IPS DF 4.7 (cell line): ENCODE results near the gene RNF113A.
A peak's percentile ranks its signal among the peaks of the same experiment; 100 is the strongest.
"Not testable (repeated sequence)": the region's sequence is repeated elsewhere in the genome, so short reads cannot be mapped to it uniquely, and the experiment has no call there.

Experiments used
- DNase-seq: peaks from one replicate; pipeline ENCODE4 v3.0.0-alpha.2; 2013; ENCODE audit warnings: low spot score; ENCODE audit errors: extremely low read depth

Gene RNF113A

DNA sequence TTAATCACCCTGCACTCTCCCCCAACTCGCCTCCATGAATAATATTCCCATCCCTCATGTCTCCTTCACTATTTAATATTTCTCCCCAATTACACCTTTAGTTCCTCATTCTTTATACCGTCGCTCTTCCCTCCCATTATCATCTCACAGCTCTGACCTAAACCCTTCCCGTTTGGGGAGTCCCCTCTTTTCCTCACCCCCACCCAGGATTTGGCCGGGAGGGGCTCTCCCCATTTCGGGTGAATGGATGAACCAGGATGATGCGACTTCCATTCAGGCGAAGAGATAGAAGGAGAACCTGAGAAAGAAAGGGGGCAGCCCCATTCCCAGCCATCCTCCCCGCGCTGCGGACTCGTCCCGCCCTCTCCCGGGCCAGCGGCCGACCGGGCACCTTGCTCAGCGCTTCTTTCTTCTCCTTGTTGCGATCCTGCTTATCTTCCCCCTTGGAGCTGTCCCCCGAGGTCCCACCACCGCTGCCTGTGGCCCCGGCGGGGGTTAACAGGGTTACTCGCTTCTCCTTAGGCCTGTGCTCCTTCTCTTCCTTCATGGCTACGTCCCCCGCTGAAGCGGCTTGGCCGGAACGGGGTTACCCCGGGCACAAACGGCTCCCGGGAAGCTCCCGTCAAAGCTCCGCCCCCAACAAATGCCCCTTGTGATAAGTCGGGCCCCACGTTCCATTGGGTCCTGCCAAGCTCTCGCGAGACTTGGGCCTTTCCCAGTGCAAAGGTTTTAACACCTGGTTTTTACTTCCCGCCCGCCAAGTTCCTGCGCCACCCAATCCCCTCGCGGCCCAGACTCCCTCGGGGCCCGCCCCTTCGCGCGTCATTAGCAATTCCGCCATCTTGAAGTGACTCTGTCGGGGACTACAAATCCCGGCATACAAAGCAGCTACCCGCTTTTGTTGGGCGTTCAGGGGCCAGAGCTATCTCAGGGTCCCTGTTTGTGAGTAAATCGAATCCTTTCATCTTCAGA is 18.9 kb downstream of the RNF113A start, which contains the start of gene UPF3B:
Gene UPF3B, minus strand, starts transcription at position 582 of the 972 bp plus-strand sequence. Its CDS starts 35 bp downstream, at position 547.
- peak; percentile 74 for DNase-seq

DNA sequence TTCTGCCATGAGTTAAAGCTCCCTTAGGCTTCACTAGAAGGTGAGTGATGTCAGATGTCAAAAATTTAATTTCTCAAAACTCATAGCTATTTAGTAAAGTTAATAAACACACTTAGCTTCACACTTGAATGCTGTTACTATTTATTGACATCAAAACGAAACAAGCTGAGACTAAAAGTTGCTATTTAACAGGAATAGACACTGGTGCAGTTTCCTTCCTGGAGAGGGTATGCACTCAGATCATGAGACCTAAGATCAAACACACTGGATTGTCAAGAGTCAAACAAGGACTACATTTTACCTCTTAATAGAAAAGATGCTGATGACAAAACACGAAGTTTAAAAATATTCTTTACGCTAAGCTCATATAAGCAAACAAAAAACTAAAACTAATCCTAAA is 37.6 kb downstream of the RNF113A start:
- DNase-seq: no peak

DNA sequence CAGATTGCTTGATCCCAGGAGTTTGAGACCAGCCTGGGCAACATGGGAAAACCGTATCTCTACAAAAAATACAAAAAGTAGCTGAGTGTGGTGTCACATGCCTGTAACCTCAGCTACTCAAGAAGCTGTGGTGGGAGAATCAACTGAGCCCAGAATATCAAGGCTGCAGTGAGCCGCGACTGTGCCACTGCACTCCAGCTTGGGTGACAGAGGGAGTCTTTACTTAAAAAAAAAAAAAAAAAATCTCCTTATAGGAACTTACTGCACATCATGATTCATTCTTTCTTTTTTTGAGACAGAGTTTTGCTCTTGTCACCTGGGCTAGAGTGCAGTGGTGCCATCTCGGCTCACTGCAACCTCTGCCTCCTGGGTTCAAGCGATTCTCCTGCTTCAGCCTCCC is 43.1 kb downstream of the RNF113A start:
- DNase-seq: no peak

DNA sequence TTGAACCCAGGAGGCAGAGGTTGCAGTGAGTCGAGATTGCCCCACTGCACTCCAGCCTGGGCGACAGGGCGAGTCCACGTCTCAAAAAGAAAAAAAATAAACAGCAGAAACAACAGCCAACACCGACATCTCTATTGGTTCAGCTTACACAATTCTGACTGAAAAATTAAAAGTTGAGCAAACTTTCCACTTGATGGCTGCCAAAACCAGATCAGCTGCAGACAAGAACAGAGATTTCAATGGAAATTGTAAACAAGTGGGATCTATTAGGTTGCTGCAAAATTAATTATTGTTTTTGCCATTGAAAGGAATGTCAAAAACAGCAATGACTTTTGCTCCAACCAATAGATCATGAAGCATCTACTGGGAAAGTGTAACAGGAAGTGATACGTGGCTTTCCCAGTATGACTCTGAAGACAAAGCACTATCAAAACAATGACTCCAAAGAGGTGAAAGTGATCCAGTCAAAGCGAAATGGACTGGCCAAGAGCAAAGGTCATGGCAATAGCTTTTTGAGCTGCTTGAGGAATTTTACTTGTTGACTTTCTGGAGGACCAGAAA is 45.1 kb downstream of the RNF113A start:
- DNase-seq: no peak

DNA sequence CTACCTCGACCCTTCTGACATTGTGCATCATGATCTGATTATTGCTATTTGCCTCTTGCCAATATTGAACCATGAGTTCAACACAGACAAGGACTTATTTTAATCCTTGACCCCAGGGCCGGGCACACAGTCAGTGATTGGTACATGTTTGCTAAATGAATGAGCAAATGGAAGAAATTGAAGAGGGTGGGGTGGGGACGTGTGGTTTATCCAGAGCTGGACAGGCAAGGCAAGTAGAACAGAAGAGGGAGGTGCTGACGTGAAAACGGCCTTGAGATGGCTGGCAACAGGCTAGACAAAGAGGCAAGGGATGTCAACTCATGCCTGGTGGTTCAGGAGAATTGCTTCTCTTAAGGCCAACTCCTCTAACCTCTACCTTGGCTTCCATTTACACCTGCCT is 47.3 kb downstream of the RNF113A start:
- DNase-seq: not testable (repeated sequence)

DNA sequence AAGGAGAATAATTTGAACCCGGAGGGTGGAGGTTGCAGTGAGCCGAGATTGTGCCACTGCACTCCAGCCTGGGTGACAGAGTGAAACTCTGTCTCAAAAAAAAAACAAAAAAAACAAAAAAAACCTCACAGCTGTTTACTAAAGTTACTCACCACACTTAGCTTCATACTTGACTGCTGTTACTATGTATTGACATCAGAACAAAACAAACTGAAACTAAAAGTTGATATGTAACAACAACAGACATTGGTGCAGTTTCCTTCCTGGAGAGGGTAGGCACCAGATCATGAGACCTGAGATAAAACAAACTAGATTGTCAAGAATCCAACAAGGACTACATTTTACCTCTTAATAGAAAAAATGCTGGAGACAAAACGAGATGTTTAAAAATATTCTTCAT is 49.8 kb downstream of the RNF113A start:
- not testable (repeated sequence) for DNase-seq
